BLaER1 (cell line): ENCODE data around the gene PDZD7.

Source experiments
- H3K27ac ChIP-seq: shearing (Covaris generic); formaldehyde crosslinking; 2 replicates; pipeline ENCODE4 v1.8.1; 2022
- H3K27me3 ChIP-seq: shearing (Covaris generic); formaldehyde crosslinking; 2 replicates; pipeline ENCODE4 v1.8.1; 2022
- H3K36me3 ChIP-seq: shearing (Covaris generic); formaldehyde crosslinking; 2 replicates; pipeline ENCODE4 v1.8.1; 2022
- H3K4me1 ChIP-seq: shearing (Covaris generic); formaldehyde crosslinking; 2 replicates; pipeline ENCODE4 v1.8.1; 2022
- H3K4me2 ChIP-seq: shearing (Covaris generic); formaldehyde crosslinking; 2 replicates; pipeline ENCODE4 v1.8.1; 2022
- H3K4me3 ChIP-seq: shearing (Covaris generic); formaldehyde crosslinking; 2 replicates; pipeline ENCODE4 v1.8.1; 2022
- H3K9ac ChIP-seq: shearing (Covaris generic); formaldehyde crosslinking; 2 replicates; pipeline ENCODE4 v1.8.1; 2022
- H3K9me3 ChIP-seq: shearing (Covaris generic); formaldehyde crosslinking; 2 replicates; pipeline ENCODE4 v1.8.1; 2022
- H4K20me1 ChIP-seq: shearing (Covaris generic); formaldehyde crosslinking; 2 replicates; pipeline ENCODE4 v1.8.1; 2022
- Cebpa-rat ChIP-seq: shearing (Covaris generic); IDR thresholded peaks from 2 replicates; pipeline ENCODE4 v1.8.1; 2022

The PDZD7 gene

GRCh38 chr10:100997360-100998182 is 33.4 kb downstream of the PDZD7 start:
- TF ChIP-seq Cebpa-rat: no peak
- no peaks in the 10 kb centered on the region for H3K27me3 ChIP-seq
- H3K9me3 ChIP-seq: no peaks in the 10 kb centered on the region
- H3K4me3 ChIP-seq: peak overlapping the region; percentile 92
- peak overlapping the region; percentile 98 for H3K9ac ChIP-seq
- peaks cover 33% of the 10 kb centered on the region for H4K20me1 ChIP-seq
- peak overlapping the region; percentile 98 for H3K27ac ChIP-seq
- peaks cover 39% of the 10 kb centered on the region for H3K4me1 ChIP-seq
- H3K36me3 ChIP-seq: peaks cover 37% of the 10 kb centered on the region
- peak overlapping the region; percentile 99 for H3K4me2 ChIP-seq

- Histone ChIP-seq H3K4me1 (peaks cover 32% of the 10 kb centered on the region), H3K27me3 (no peaks in the 10 kb centered on the region), H3K27ac (peak overlapping the region; percentile 98), H3K4me2 (peak overlapping the region; percentile 99), H4K20me1 (peaks cover 25% of the 10 kb centered on the region), H3K9ac (peak overlapping the region; percentile 98), H3K36me3 (peaks cover 37% of the 10 kb centered on the region), H3K9me3 (no peaks in the 10 kb centered on the region), H3K4me3 (peak overlapping the region; percentile 92)
- TF ChIP-seq Cebpa-rat: no peak
Measured at GRCh38 chr10:100996678-100997359, 34.1 kb downstream of the PDZD7 start.

GRCh38 chr10:100995181-100995580 is 35.7 kb downstream of the PDZD7 start:
- Histone ChIP-seq H3K4me3 (no peak overlapping the region), H3K36me3 (peaks cover 53% of the 10 kb centered on the region), H3K4me2 (no peak overlapping the region), H3K27ac (no peak overlapping the region), H3K9me3 (no peaks in the 10 kb centered on the region), H3K4me1 (peaks cover 27% of the 10 kb centered on the region), H3K27me3 (no peaks in the 10 kb centered on the region), H3K9ac (peak overlapping the region; percentile 10; the same call in 1 of the 2 replicates), H4K20me1 (peaks cover 34% of the 10 kb centered on the region)
- no peak for TF ChIP-seq Cebpa-rat

GRCh38 chr10:100993986-100994708 is 36.8 kb downstream of the PDZD7 start:
- H3K27me3 ChIP-seq: no peaks in the 10 kb centered on the region
- no peak for TF ChIP-seq Cebpa-rat
- H3K36me3 ChIP-seq: peaks cover 64% of the 10 kb centered on the region
- no peak overlapping the region for H3K27ac ChIP-seq
- H3K9me3 ChIP-seq: no peaks in the 10 kb centered on the region
- no peak overlapping the region for H3K4me2 ChIP-seq
- H3K4me1 ChIP-seq: peaks cover 37% of the 10 kb centered on the region
- no peak overlapping the region for H3K9ac ChIP-seq
- no peak overlapping the region for H3K4me3 ChIP-seq
- peaks cover 44% of the 10 kb centered on the region for H4K20me1 ChIP-seq

- peak overlapping the region; percentile 98 for H3K4me2 ChIP-seq
Measured at GRCh38 chr10:100989088-100989487, 41.8 kb downstream of the PDZD7 start.

GRCh38 chr10:100988166-100988565 is 42.8 kb downstream of the PDZD7 start:
- Histone ChIP-seq H4K20me1 (peaks cover 67% of the 10 kb centered on the region), H3K27me3 (no peaks in the 10 kb centered on the region), H3K9ac (peak overlapping the region; percentile 84), H3K27ac (peak overlapping the region; percentile 84), H3K4me3 (peak overlapping the region; percentile 90), H3K4me1 (peaks cover 52% of the 10 kb centered on the region), H3K36me3 (peaks cover 75% of the 10 kb centered on the region), H3K4me2 (peak overlapping the region; percentile 98), H3K9me3 (no peaks in the 10 kb centered on the region)
- TF ChIP-seq Cebpa-rat: no peak

More at GRCh38 chr10:100989088-100989487, 41.8 kb downstream of the PDZD7 start:
- Histone ChIP-seq H3K4me1 (peaks cover 52% of the 10 kb centered on the region), H3K4me3 (peak overlapping the region; percentile 90; the same call in 1 of the 2 replicates), H3K36me3 (peaks cover 77% of the 10 kb centered on the region), H3K9me3 (no peaks in the 10 kb centered on the region), H3K9ac (peak overlapping the region; percentile 25), H4K20me1 (peaks cover 76% of the 10 kb centered on the region), H3K27me3 (no peaks in the 10 kb centered on the region), H3K27ac (no peak overlapping the region)
- TF ChIP-seq Cebpa-rat: no peak

GRCh38 chr10:100987685-100988049 is 43.3 kb downstream of the PDZD7 start:
- TF ChIP-seq Cebpa-rat: no peak
- H3K27me3 ChIP-seq: no peaks in the 10 kb centered on the region
- H4K20me1 ChIP-seq: peaks cover 62% of the 10 kb centered on the region
- peak overlapping the region; percentile 90 for H3K4me3 ChIP-seq
- H3K4me2 ChIP-seq: peak overlapping the region; percentile 98
- peaks cover 52% of the 10 kb centered on the region for H3K4me1 ChIP-seq
- peak overlapping the region; percentile 84 for H3K9ac ChIP-seq
- peaks cover 75% of the 10 kb centered on the region for H3K36me3 ChIP-seq
- H3K27ac ChIP-seq: peak overlapping the region; percentile 84
- no peaks in the 10 kb centered on the region for H3K9me3 ChIP-seq

GRCh38 chr10:100986952-100987684 is 43.8 kb downstream of the PDZD7 start, which contains the start of the genes MRPL43 and TWNK:
MRPL43 (minus strand) TSS chr10:100987497; CDS start chr10:100987443, 54 bp downstream.
TWNK (plus strand) TSS chr10:100987543; CDS start chr10:100988211, 668 bp downstream.
- Histone ChIP-seq H3K9me3 (no peaks in the 10 kb centered on the region), H3K27ac (peak within 1 kb of the TSS; percentile 84), H3K4me2 (peak within 1 kb of the TSS; percentile 98), H3K4me1 (peaks cover 52% of the 10 kb centered on the region), H3K9ac (peak within 1 kb of the TSS; percentile 84), H3K36me3 (peaks cover 75% of the 10 kb centered on the region), H3K4me3 (peak within 1 kb of the TSS; percentile 90), H4K20me1 (peaks cover 62% of the 10 kb centered on the region), H3K27me3 (no peaks in the 10 kb centered on the region)
- TF ChIP-seq Cebpa-rat: no peak

GRCh38 chr10:100986623-100986951 is 44.3 kb downstream of the PDZD7 start:
- Histone ChIP-seq H3K27ac (peak overlapping the region; percentile 84), H3K36me3 (peaks cover 76% of the 10 kb centered on the region), H3K9ac (peak overlapping the region; percentile 84), H3K9me3 (no peaks in the 10 kb centered on the region), H3K4me2 (peak overlapping the region; percentile 98), H3K27me3 (no peaks in the 10 kb centered on the region), H3K4me1 (peaks cover 52% of the 10 kb centered on the region), H3K4me3 (peak overlapping the region; percentile 90), H4K20me1 (peaks cover 62% of the 10 kb centered on the region)
- TF ChIP-seq Cebpa-rat: no peak
